OCI-LY7 (cell line): Measurements from ENCODE around the gene ITM2C. TPM values are rescaled to one million over a fixed set of nuclear protein-coding genes. Genes with fewer than 3 reads are reported as not detected.

Experiments
- BruUV-seq: library from RNA; stranded (reverse); fragments of 400-500 nt; replicated peaks from 2 replicates; lab custom pipeline; 2021; lab: Mats Ljungman, UMichigan
- CTCF ChIA-PET: fragments of 300-600 bp; sonication (Branson Sonifier 250); formaldehyde crosslinking; loops from one replicate; lab custom pipeline; 2022; ENCODE audit warnings: antibody characterized with exemption; ENCODE audit not compliant: unreplicated experiment; lab: Charles Lee
- POLR2A ChIA-PET: fragments of 300-600 bp; sonication (Branson Sonifier 250); formaldehyde crosslinking; loops from one replicate; lab custom pipeline; 2022; ENCODE audit warnings: antibody characterized with exemption; lab: Charles Lee
- DNase-seq: peaks from one replicate; pipeline ENCODE4 v3.0.0-alpha.2; 2015; ENCODE audit warnings: low spot score
- H2AFZ ChIP-seq: fragments of 200-600 bp; sonication (generic), shearing (Covaris generic); 2 replicates; pipeline ENCODE4 v1.6.1; 2014; ENCODE audit warnings: mild to moderate bottlenecking, antibody characterized with exemption, low read length, moderate library complexity
- H3K27ac ChIP-seq: fragments of 200-600 bp; sonication (generic); 2 replicates; pipeline ENCODE4 v1.5.1; 2014; ENCODE audit warnings: mixed run types, low read depth, mild to moderate bottlenecking, moderate library complexity, low read length, inconsistent platforms; ENCODE audit not compliant: poor library complexity, severe bottlenecking
- H3K36me3 ChIP-seq: fragments of 200-600 bp; sonication (generic); 2 replicates; pipeline ENCODE4 v1.6.1; 2014; ENCODE audit warnings: mild to moderate bottlenecking, antibody characterized with exemption, low read length, moderate library complexity, mixed read lengths; ENCODE audit not compliant: insufficient read depth
- H3K4me1 ChIP-seq: fragments of 200-600 bp; sonication (generic); 2 replicates; pipeline ENCODE4 v1.5.1; 2014; ENCODE audit warnings: mild to moderate bottlenecking, low read length; ENCODE audit not compliant: insufficient read depth, poor library complexity, severe bottlenecking
- H3K4me2 ChIP-seq: fragments of 200-600 bp; sonication (generic); 2 replicates; pipeline ENCODE4 v1.6.1; 2014; ENCODE audit warnings: mild to moderate bottlenecking, low read length
- H3K4me3 ChIP-seq: fragments of 200-600 bp; sonication (generic); 2 replicates; pipeline ENCODE4 v1.5.1; 2014; ENCODE audit warnings: mild to moderate bottlenecking, low read depth, low read length; ENCODE audit not compliant: poor library complexity, severe bottlenecking
- H3K79me2 ChIP-seq: fragments of 200-600 bp; sonication (generic); 2 replicates; pipeline ENCODE4 v1.6.1; 2016; ENCODE audit warnings: low read depth, mild to moderate bottlenecking, low read length, moderate library complexity, mixed read lengths; ENCODE audit not compliant: insufficient read depth
- H3K9me2 ChIP-seq: fragments of 200-600 bp; sonication (generic); 2 replicates; pipeline ENCODE4 v1.6.1; 2016; ENCODE audit warnings: mild to moderate bottlenecking, low read length, mixed read lengths; ENCODE audit not compliant: insufficient read depth
- H3K9me3 ChIP-seq: fragments of 200-600 bp; sonication (generic); 2 replicates; pipeline ENCODE4 v1.6.1; 2014; ENCODE audit warnings: mild to moderate bottlenecking, mixed run types, low read length, mixed read lengths
- H4K20me1 ChIP-seq: fragments of 200-600 bp; sonication (generic); 2 replicates; pipeline ENCODE4 v1.6.1; 2014; ENCODE audit warnings: mild to moderate bottlenecking, antibody characterized with exemption, low read length, moderate library complexity, mixed read lengths; ENCODE audit not compliant: insufficient read depth
- EZH2phosphoT487 ChIP-seq: fragments of 200-600 bp; sonication (generic); IDR thresholded peaks from 2 replicates; pipeline ENCODE4 v1.6.1; 2018; ENCODE audit warnings: low read depth, borderline replicate concordance, mild to moderate bottlenecking, mixed run types, antibody characterized with exemption, low read length, moderate library complexity, mixed read lengths
- intact Hi-C: fragments of 100-400 bp; cut with micrococcal nuclease; formaldehyde crosslinking; loops from one replicate; pipeline ENCODE4 v1.10.0; 2022; ENCODE audit not compliant: unreplicated experiment
- total RNA-seq, 2 experiments: library from RNA; depleted of rRNA in 1 of 2; stranded (reverse); fragments of >200 nt in 1 of 2; shearing (Covaris generic) in 1 of 2; gene quantifications; 2 replicates each; pipeline ENCODE4 v1.2.3, GENCODE V29; 2014 to 2022
- TF ChIP-seq, protein P1 (sequence below): fragments of 200-600 bp; sonication (generic); conservative IDR thresholded peaks from 2 replicates; pipeline ENCODE4 v1.5.1; 2014; ENCODE audit warnings: mild to moderate bottlenecking, antibody characterized with exemption, low read length, moderate library complexity, mixed read lengths

ITM2C gene
- total RNA-seq, 2 experiments from 2014 or later, result not detected

DNA sequence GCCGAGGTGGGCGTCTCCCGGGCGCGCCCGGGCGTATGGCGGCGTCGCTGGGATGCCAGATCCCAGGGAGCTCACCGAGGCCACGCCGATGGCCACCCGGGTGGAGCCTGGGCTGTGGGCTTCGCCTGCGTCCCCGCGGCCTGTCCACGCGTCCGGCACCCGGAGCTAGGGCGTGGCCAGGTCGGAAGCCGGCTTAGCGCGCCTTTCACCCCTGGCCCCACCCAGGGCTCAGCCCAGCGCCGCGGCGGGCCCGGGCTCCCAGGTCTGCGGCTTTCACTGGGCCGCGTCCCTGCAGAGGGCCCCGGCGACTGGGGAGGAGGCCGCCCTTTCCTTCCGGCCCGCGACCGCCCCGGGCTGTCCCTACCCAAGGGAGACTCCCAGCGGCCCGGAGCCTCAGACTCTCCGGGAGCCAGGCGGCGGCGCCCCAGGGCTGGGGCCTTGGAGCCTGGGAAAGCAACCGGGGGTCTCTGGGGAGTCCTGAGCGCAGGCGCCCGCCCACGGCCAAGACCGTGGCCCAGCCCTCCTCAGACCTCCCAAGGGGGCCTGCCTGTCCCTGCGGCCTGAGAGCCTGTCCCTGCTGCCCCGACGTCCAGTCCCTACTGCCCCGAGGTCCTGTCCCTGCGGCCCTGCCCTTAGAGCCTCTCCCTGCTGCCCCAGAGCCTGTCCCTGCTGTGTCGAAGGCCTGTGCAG is 36.3 kb upstream of the ITM2C start:
- Histone ChIP-seq H2AFZ (no peak overlapping the region), H3K27ac (no peak overlapping the region), H3K9me3 (no peaks in the 10 kb centered on the region), H4K20me1 (no peaks in the 10 kb centered on the region; the same call in 1 of the 2 replicates), H3K36me3 (no peaks in the 10 kb centered on the region), H3K4me2 (no peak overlapping the region), H3K79me2 (no peaks in the 10 kb centered on the region), H3K9me2 (no peaks in the 10 kb centered on the region), H3K4me1 (no peaks in the 10 kb centered on the region), H3K4me3 (no peak overlapping the region)
- ChIA-PET POLR2A (no interaction called here), CTCF (no interaction called here)
- DNase-seq, result no peak
- TF ChIP-seq, protein P1, sequence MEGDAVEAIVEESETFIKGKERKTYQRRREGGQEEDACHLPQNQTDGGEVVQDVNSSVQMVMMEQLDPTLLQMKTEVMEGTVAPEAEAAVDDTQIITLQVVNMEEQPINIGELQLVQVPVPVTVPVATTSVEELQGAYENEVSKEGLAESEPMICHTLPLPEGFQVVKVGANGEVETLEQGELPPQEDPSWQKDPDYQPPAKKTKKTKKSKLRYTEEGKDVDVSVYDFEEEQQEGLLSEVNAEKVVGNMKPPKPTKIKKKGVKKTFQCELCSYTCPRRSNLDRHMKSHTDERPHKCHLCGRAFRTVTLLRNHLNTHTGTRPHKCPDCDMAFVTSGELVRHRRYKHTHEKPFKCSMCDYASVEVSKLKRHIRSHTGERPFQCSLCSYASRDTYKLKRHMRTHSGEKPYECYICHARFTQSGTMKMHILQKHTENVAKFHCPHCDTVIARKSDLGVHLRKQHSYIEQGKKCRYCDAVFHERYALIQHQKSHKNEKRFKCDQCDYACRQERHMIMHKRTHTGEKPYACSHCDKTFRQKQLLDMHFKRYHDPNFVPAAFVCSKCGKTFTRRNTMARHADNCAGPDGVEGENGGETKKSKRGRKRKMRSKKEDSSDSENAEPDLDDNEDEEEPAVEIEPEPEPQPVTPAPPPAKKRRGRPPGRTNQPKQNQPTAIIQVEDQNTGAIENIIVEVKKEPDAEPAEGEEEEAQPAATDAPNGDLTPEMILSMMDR, result no peak
- no peak for TF ChIP-seq EZH2phosphoT487
- intact Hi-C loops, result no loop called here
- BruUV-seq, result no TSS peak

DNA sequence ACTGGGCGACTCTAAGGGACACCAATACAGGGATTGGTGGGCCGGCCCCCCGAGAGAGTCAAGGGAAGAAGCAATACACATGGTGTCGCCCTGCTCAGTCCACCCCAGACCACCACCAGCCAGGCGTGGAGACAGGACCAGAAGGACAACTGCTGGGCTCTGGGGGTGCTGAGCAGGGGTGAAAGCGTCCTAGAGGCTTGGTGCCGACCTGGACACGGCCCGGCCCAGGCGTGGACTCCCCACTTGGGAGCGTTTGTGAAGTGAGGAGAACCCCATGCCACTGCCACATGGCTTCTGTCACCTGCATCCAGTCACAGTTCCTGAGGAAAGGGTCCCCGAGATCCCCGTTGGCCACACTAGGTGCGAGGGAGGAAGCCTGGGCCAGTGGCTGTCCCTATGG is 35.4 kb upstream of the ITM2C start:
- no peak overlapping the region for H3K4me2 ChIP-seq
- no peaks in the 10 kb centered on the region for H4K20me1 ChIP-seq
- TF ChIP-seq, protein P1, result no peak
- TF ChIP-seq EZH2phosphoT487, result no peak
- no peak overlapping the region for H3K4me3 ChIP-seq
- no peaks in the 10 kb centered on the region for H3K9me3 ChIP-seq
- POLR2A ChIA-PET, result no interaction called here
- H2AFZ ChIP-seq, result no peak overlapping the region
- no peaks in the 10 kb centered on the region for H3K79me2 ChIP-seq
- H3K36me3 ChIP-seq, result no peaks in the 10 kb centered on the region
- no peaks in the 10 kb centered on the region for H3K9me2 ChIP-seq
- intact Hi-C loops, result no loop called here
- BruUV-seq, result no TSS peak
- H3K27ac ChIP-seq, result no peak overlapping the region
- no peaks in the 10 kb centered on the region for H3K4me1 ChIP-seq
- DNase-seq, result no peak
- CTCF ChIA-PET, result no interaction called here

GRCh38 chr2:230829959-230830358 is 34.8 kb upstream of the ITM2C start:
- intact Hi-C loops, result no loop called here
- BruUV-seq, result no TSS peak
- Histone ChIP-seq H2AFZ (no peak overlapping the region), H3K79me2 (no peaks in the 10 kb centered on the region), H3K9me2 (no peaks in the 10 kb centered on the region), H4K20me1 (no peaks in the 10 kb centered on the region), H3K36me3 (no peaks in the 10 kb centered on the region), H3K9me3 (no peaks in the 10 kb centered on the region), H3K4me1 (no peaks in the 10 kb centered on the region), H3K4me2 (no peak overlapping the region), H3K4me3 (no peak overlapping the region), H3K27ac (no peak overlapping the region)
- no peak for TF ChIP-seq EZH2phosphoT487
- TF ChIP-seq, protein P1, result no peak
- DNase-seq, result no peak
- CTCF ChIA-PET, result no interaction called here
- POLR2A ChIA-PET, result no interaction called here
